Measurements from ENCODE around the gene IFITM1. TPM values are rescaled to one million over a fixed set of nuclear protein-coding genes. Genes with fewer than 3 reads are reported as not detected.

IFITM1 gene
- polyA plus RNA-seq, 1 donor (not counting 4 experiments of a cell fraction or from before 2014, with no cell fraction given), result 333 TPM

GRCh38 chr11:325796-326591 is 12.2 kb downstream of the IFITM1 start:
- no peak overlapping the region for H3K27ac ChIP-seq (ENCODE audit: control insufficient read depth, insufficient read depth, low read length)
- H3K9me1 ChIP-seq (ENCODE audit: control insufficient read depth, extremely low read depth, insufficient read depth, low read length), result no peaks in the 10 kb centered on the region
- no peaks in the 10 kb centered on the region for H3K9me3 ChIP-seq (ENCODE audit: control insufficient read depth, low read depth, low read length)
- H3K36me3 ChIP-seq (ENCODE audit: control insufficient read depth in 2 of 2, extremely low read depth in 1 of 2, insufficient read depth in 2 of 2, low read length in 2 of 2), result no peaks in the 10 kb centered on the region
- H4K20me1 ChIP-seq (ENCODE audit: control insufficient read depth, extremely low read depth, insufficient read depth, low read length), result no peaks in the 10 kb centered on the region
- H3K27me3 ChIP-seq (ENCODE audit: control insufficient read depth, extremely low read depth, insufficient read depth, low read length), result peaks cover 7% of the 10 kb centered on the region
- no peaks in the 10 kb centered on the region for H3K79me2 ChIP-seq (ENCODE audit: control insufficient read depth, insufficient read depth, low read length)
- H3K4me2 ChIP-seq (ENCODE audit: control insufficient read depth, extremely low read depth, insufficient read depth, low read depth, low read length), result no peak overlapping the region
- no peaks in the 10 kb centered on the region for H3K4me1 ChIP-seq (ENCODE audit: control insufficient read depth, extremely low read depth, insufficient read depth, low read length)
- dilution Hi-C loops (cut with MboI; ENCODE audit: extremely low pct_ligation_motif_present, low sequenced_read_pairs), result no loop called here
- DNase-seq (ENCODE audit: low read depth, low spot score) (no peak), FAIRE-seq (no peak)
- no peak overlapping the region for H3K9ac ChIP-seq (ENCODE audit: control insufficient read depth, extremely low read depth, insufficient read depth, low read length)
- H2AFZ ChIP-seq (ENCODE audit: control insufficient read depth, low read length), result no peak overlapping the region
- H3K4me3 ChIP-seq (ENCODE audit: control insufficient read depth in 2 of 3, extremely low read depth in 1 of 3, insufficient read depth in 2 of 3, low read depth in 1 of 3, low read length in 3 of 3), result no peak overlapping the region
- TF ChIP-seq CTCF (optimal IDR thresholded peaks at IDR 0.05 in 1 of 3, IDR thresholded peaks at IDR 0.05 in 1 of 3, conservative IDR thresholded peaks at IDR 0.05 in 1 of 3; ENCODE audit: extremely low read depth in 1 of 3, insufficient read depth in 2 of 3, low read length in 3 of 3) (no peak), EZH2 (IDR thresholded peaks at IDR 0.05; ENCODE audit: low read length) (no peak)

GRCh38 chr11:326592-326841 is 12.7 kb downstream of the IFITM1 start:
- no peaks in the 10 kb centered on the region for H3K9me1 ChIP-seq (ENCODE audit: control insufficient read depth, extremely low read depth, insufficient read depth, low read length)
- no peak for FAIRE-seq
- H3K27ac ChIP-seq (ENCODE audit: control insufficient read depth, insufficient read depth, low read length), result no peak overlapping the region
- H3K79me2 ChIP-seq (ENCODE audit: control insufficient read depth, insufficient read depth, low read length), result no peaks in the 10 kb centered on the region
- dilution Hi-C loops (cut with MboI; ENCODE audit: extremely low pct_ligation_motif_present, low sequenced_read_pairs), result no loop called here
- no peak overlapping the region for H3K9ac ChIP-seq (ENCODE audit: control insufficient read depth, extremely low read depth, insufficient read depth, low read length)
- H3K4me1 ChIP-seq (ENCODE audit: control insufficient read depth, extremely low read depth, insufficient read depth, low read length), result no peaks in the 10 kb centered on the region
- no peaks in the 10 kb centered on the region for H3K9me3 ChIP-seq (ENCODE audit: control insufficient read depth, low read depth, low read length)
- no peak for DNase-seq (ENCODE audit: low read depth, low spot score)
- H2AFZ ChIP-seq (ENCODE audit: control insufficient read depth, low read length), result no peak overlapping the region
- H3K4me3 ChIP-seq (ENCODE audit: control insufficient read depth in 2 of 3, extremely low read depth in 1 of 3, insufficient read depth in 2 of 3, low read depth in 1 of 3, low read length in 3 of 3), result no peak overlapping the region
- H4K20me1 ChIP-seq (ENCODE audit: control insufficient read depth, extremely low read depth, insufficient read depth, low read length), result no peaks in the 10 kb centered on the region
- TF ChIP-seq EZH2 (IDR thresholded peaks at IDR 0.05; ENCODE audit: low read length) (no peak), CTCF (optimal IDR thresholded peaks at IDR 0.05 in 1 of 3, IDR thresholded peaks at IDR 0.05 in 1 of 3, conservative IDR thresholded peaks at IDR 0.05 in 1 of 3; ENCODE audit: extremely low read depth in 1 of 3, insufficient read depth in 2 of 3, low read length in 3 of 3) (no peak)
- H3K4me2 ChIP-seq (ENCODE audit: control insufficient read depth, extremely low read depth, insufficient read depth, low read depth, low read length), result no peak overlapping the region
- H3K36me3 ChIP-seq (ENCODE audit: control insufficient read depth in 2 of 2, extremely low read depth in 1 of 2, insufficient read depth in 2 of 2, low read length in 2 of 2), result no peaks in the 10 kb centered on the region
- H3K27me3 ChIP-seq (ENCODE audit: control insufficient read depth, extremely low read depth, insufficient read depth, low read length), result peaks cover 7% of the 10 kb centered on the region

Measured in keratinocyte (primary cell).